SK-N-SH (cell line): ENCODE data around the gene CHKB. TPM values are rescaled to one million over a fixed set of nuclear protein-coding genes. Genes with fewer than 3 reads are reported as not detected.
A peak's percentile ranks its signal among the peaks of the same experiment; 100 is the strongest.

ENCODE experiments used
- CTCF ChIA-PET: fragments of 300-600, 350-600 bp; formaldehyde crosslinking; extraction: SDS; loops from one replicate; lab custom pipeline; 2021; lab: Yijun Ruan, JAX
- POLR2A ChIA-PET: fragments of 350-600 bp; sonication (Branson Sonifier 250); formaldehyde crosslinking; extraction: SDS; loops from one replicate; lab custom pipeline; 2020; ENCODE audit warnings: antibody characterized with exemption, inconsistent platforms; lab: Yijun Ruan, JAX
- DNase-seq: peaks from one replicate; pipeline ENCODE4 v3.0.0; 2012
- H2AFZ ChIP-seq: fragments of 200-600 bp; sonication (generic); 2 replicates; pipeline ENCODE4 v1.8.1; 2016; ENCODE audit warnings: antibody characterized with exemption, mild to moderate bottlenecking, low read depth
- H3F3A ChIP-seq: fragments of 200-600 bp; sonication (generic); replicated peaks from 2 replicates; pipeline ENCODE3; 2016; ENCODE audit warnings: antibody characterized with exemption, mild to moderate bottlenecking; ENCODE audit not compliant: insufficient read depth
- H3K27ac ChIP-seq, 2 experiments: fragments of 200-500 bp in 1 of 2; fragments of 200-600 bp in 1 of 2; sonication (Bioruptor generic) in 1 of 2; sonication (generic), shearing (Covaris generic) in 1 of 2; 2 replicates each; pipeline versions ENCODE4 v1.5.1 to v1.6.1; 2014 to 2016; ENCODE audit warnings: low read depth in 2 of 2, inconsistent platforms in 1 of 2, low read length in 1 of 2, mild to moderate bottlenecking in 1 of 2, mixed read lengths in 1 of 2
- H3K27me3 ChIP-seq: fragments of 200-600 bp; sonication (generic), shearing (Covaris generic); 2 replicates; pipeline ENCODE4 v1.6.1; 2016; ENCODE audit warnings: mixed run types; ENCODE audit not compliant: insufficient read depth
- H3K36me3 ChIP-seq, 2 experiments: fragments of 200-500 bp in 1 of 2; fragments of 200-600 bp in 1 of 2; sonication (Bioruptor generic) in 1 of 2; sonication (generic) in 1 of 2; replicated peaks in 1 of 2; 2 replicates each; pipeline versions ENCODE3 to v1.5.1; 2014 to 2016; ENCODE audit warnings: low read length in 1 of 2, mild to moderate bottlenecking in 1 of 2; ENCODE audit not compliant: insufficient read depth in 2 of 2, control insufficient read depth in 1 of 2
- H3K4me1 ChIP-seq, 2 experiments: fragments of 200-500 bp in 1 of 2; fragments of 200-600 bp in 1 of 2; sonication (Bioruptor generic) in 1 of 2; sonication (generic), shearing (Covaris generic) in 1 of 2; 2 replicates each; pipeline versions ENCODE4 v1.5.1 to v1.6.1; 2014 to 2016; ENCODE audit warnings: low read depth in 1 of 2, low read length in 1 of 2, mixed run types in 1 of 2; ENCODE audit not compliant: insufficient read depth in 2 of 2, control insufficient read depth in 1 of 2
- H3K4me2 ChIP-seq: fragments of 200-600 bp; sonication (generic), shearing (Covaris generic); 2 replicates; pipeline ENCODE4 v1.6.1; 2017; ENCODE audit warnings: mixed run types
- H3K4me3 ChIP-seq, 2 experiments: fragments of 200-500 bp in 1 of 2; fragments of 200-600 bp in 1 of 2; sonication (Bioruptor generic) in 1 of 2; sonication (generic), shearing (Covaris generic) in 1 of 2; 2 replicates each; pipeline versions ENCODE4 v1.5.1 to v1.8.1; 2014 to 2016; ENCODE audit warnings: low read depth in 2 of 2, inconsistent platforms in 1 of 2, low read length in 1 of 2, mild to moderate bottlenecking in 1 of 2, mixed read lengths in 1 of 2, moderate library complexity in 1 of 2
- H3K79me2 ChIP-seq: fragments of 200-600 bp; sonication (generic); 2 replicates; pipeline ENCODE4 v1.8.1; 2017; ENCODE audit warnings: mild to moderate bottlenecking; ENCODE audit not compliant: insufficient read depth
- H3K9ac ChIP-seq: fragments of 200-600 bp; sonication (generic); 2 replicates; pipeline ENCODE4 v1.6.1; 2017; ENCODE audit warnings: mixed run types
- H3K9me2 ChIP-seq: fragments of 200-600 bp; sonication (generic); 2 replicates; pipeline ENCODE4 v1.6.1; 2017; ENCODE audit warnings: mixed run types
- H3K9me3 ChIP-seq: fragments of 200-600 bp; sonication (generic); 2 replicates; pipeline ENCODE4 v1.6.1; 2017; ENCODE audit warnings: mixed run types, mild to moderate bottlenecking, moderate library complexity
- H4K20me1 ChIP-seq: fragments of 200-600 bp; sonication (generic); 2 replicates; pipeline ENCODE4 v1.6.1; 2017; ENCODE audit warnings: mild to moderate bottlenecking, mixed run types; ENCODE audit not compliant: insufficient read depth
- EP300 ChIP-seq, 2 experiments: IDR thresholded peaks; 2 replicates each; pipeline versions ENCODE4 v1.4.0 to v1.6.1; 2012; ENCODE audit warnings: borderline replicate concordance in 1 of 2, low read depth in 1 of 2, low read length in 1 of 2
- GATA2 ChIP-seq: sonication (generic); formaldehyde crosslinking; IDR thresholded peaks from 2 replicates; pipeline ENCODE4 v1.5.0; 2020; ENCODE audit warnings: mild to moderate bottlenecking, missing genetic modification reagents
- IRF3 ChIP-seq: fragments of 150-350 bp; IDR thresholded peaks from 2 replicates; pipeline ENCODE4 v1.6.1; 2016; ENCODE audit warnings: mild to moderate bottlenecking, low read depth, low read length
- JUND ChIP-seq: IDR thresholded peaks from 2 replicates; pipeline ENCODE4 v1.4.0; 2012
- MAX ChIP-seq: IDR thresholded peaks from 2 replicates; pipeline ENCODE4 v1.4.0; 2012; ENCODE audit warnings: low read depth
- PBX3 ChIP-seq: IDR thresholded peaks from 2 replicates; pipeline ENCODE4; 2012
- USF2 ChIP-seq: fragments of 150-350 bp; IDR thresholded peaks from 2 replicates; pipeline ENCODE4 v1.6.1; 2017; ENCODE audit warnings: antibody characterized with exemption, low read length, low read depth, borderline replicate concordance
- YY1 ChIP-seq: IDR thresholded peaks from 2 replicates; pipeline ENCODE4 v1.4.0; 2012; ENCODE audit warnings: low read depth, mild to moderate bottlenecking
- WGBS: methylation state at CpG from one replicate; pipeline ENCODE4 v1.1.6; 2017; ENCODE audit warnings: low lambda C conversion rate; 5-methylcytosine and 5-hydroxymethylcytosine counted together
- polyA plus RNA-seq, 3 experiments: library from polyadenylated mRNA; depleted of rRNA; stranded (reverse); fragments of >200 nt; gene quantifications; 2 replicates each; pipeline ENCODE4 v1.2.3, GENCODE V29; 2012

CHKB gene
- polyA plus RNA-seq, 1 of the 3 experiments (the other 2 are of a cell fraction), result 39.6 TPM

- TF ChIP-seq IRF3 (no peak), PBX3 (no peak)
- TF ChIP-seq, all 33 proteins: peak for 0
Measured at GRCh38 chr22:50581950-50582492, 628 bp downstream of the CHKB start (continued).

GRCh38 chr22:50581031-50581949 lies 1.4 kb downstream of the CHKB start:
- Histone ChIP-seq H3K4me1 (peaks cover 0 to 14% of the 10 kb centered on the region in 2 experiments; a peak in 1 of 4 replicates), H3K9me3 (no peaks in the 10 kb centered on the region), H3K9ac (peak overlapping the region; percentile 96; the same call in 1 of the 2 replicates), H2AFZ (no peak overlapping the region)
- ChIA-PET POLR2A (interaction anchor here (2.3 kb wide), 1 partner anchor 56 kb away, joined by 10 read pairs; the partner anchor contains the start of gene SCO2), CTCF (interaction anchor here (1.0 to 9.0 kb wide), 4 partner anchors 9 to 56 kb away, joined by 3 to 73 read pairs (median 6); partner anchors contain the start of genes SCO2 and SYCE3)
- WGBS, result 91% methylated on average over 18 of the region's 22 CpGs
- no peak for DNase-seq
- TF ChIP-seq EP300 (IDR thresholded peaks at IDR 0.05; ENCODE audit: borderline replicate concordance in 1 of 2, low read depth in 1 of 2, low read length in 1 of 2) (no peak), IRF3 (no peak), JUND (no peak), GATA2 (CRISPR knock-in tag) (no peak), USF2 (no peak), MAX (no peak), YY1 (no peak), PBX3 (no peak)
- TF ChIP-seq, all 33 proteins: peak for 0
- Histone ChIP-seq H3K9me2 (no peaks in the 10 kb centered on the region), H3K4me2 (peak overlapping the region; percentile 90), H3F3A (no peaks in the 10 kb centered on the region), H3K36me3 (peaks cover 0 to 28% of the 10 kb centered on the region in 2 experiments), H3K27me3 (no peaks in the 10 kb centered on the region), H4K20me1 (no peaks in the 10 kb centered on the region), H3K4me3 (peak overlapping the region; percentile 89 to 94), H3K27ac (no peak overlapping the region; a peak in 1 of 4 replicates), H3K79me2 (peaks cover 24% of the 10 kb centered on the region; the same call in 1 of the 2 replicates)
